Tongue (tissue), 2 donors: ENCODE measurements around the gene UNKL. TPM values are rescaled to one million over a fixed set of nuclear protein-coding genes. Genes with fewer than 3 reads are reported as not detected.
A peak's percentile ranks its signal among the peaks of the same experiment; 100 is the strongest.
"Not testable (repeated sequence)": the region's sequence is repeated elsewhere in the genome, so short reads cannot be mapped to it uniquely, and the experiment has no call there.

Experiments used
- DNase-seq: peaks from one replicate; pipeline ENCODE4 v3.0.0-alpha.2; 2015
- total RNA-seq: library from RNA; depleted of rRNA; stranded (reverse); fragments of >200 nt; gene quantifications from one replicate; pipeline ENCODE4 v1.2.3, GENCODE V29; 2014

The UNKL gene
- total RNA-seq, 1 donor from 2014 or later: 11.5 TPM

- DNase-seq: no peak
These were observed 31.2 kb upstream of the UNKL start for GRCh38 chr16:1445518-1446203.

DNA sequence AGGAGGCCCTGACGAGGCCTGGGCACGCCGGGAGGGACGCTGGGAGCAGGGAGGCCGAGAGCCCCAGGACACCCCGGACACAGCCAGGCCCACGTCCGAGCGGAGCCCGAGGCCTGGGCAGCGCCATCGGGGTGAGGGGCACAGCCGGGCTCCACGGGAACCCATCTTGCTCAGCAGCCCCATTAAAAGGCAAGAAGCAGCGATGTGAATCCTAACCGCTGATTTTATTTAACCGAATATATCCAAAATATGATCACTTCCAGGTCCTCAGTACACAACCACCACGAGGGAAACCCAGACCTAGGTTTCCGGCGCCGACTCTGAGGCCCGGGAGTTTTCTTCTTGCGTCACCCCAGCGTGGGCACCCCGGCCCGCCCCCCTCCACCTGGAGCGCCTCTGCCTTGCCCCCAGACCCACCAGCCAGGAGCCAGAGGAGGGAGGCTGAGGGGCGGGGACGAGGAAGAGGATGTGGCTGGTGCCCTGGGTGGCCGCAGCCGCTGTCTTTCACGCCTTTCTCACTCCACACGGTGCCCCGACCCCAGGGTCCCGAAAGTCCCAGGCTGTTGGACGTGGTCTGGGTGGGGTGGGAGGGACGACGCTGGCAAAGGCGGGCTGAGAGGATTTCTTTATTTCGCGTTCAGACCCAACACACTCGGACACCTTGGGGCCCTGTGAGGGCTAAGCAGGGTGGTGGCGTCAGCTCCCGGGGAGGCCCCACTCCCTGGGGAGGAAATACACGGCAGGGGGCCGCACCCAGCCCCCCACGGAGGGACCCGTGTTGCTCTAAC, 30.4 kb upstream of the UNKL start:
- no peak for DNase-seq

DNA sequence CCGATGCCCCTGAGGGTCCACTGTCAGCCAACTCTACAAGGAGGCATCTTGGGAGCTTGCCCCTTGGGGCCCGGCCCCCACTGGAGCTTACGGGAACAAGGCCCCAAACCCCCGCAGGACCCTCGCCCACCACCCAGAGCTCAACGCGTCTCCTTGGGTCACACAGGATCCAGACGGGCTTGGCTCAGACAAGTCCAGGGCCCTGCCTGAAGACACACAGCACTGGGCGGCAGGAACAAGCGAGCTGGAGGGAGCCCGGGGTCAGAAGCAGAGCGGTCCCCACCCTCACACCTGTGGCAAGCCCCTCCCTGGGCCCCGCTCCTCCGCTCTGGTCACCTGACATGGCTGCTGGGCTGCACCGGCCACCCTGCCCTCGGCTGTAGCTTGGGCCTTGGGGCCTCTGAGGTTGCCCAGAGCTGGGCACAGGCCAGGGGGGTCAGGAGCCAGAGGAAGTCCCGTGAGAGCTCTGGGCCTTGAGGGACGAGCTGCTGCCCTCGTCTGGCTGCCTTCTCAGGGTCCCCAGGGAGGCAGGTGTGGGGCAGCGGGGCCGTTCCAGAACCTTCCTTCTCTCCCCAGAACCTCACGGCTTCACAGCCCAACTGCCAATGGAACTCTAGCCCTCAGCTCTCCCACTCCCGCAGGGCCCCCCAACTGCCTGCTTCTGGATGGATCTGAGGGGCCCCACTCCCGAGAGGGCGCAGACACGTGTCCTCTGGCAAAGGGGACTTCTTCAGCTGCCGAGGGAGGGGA, 29.7 kb upstream of the UNKL start, which contains the start of gene CCDC154:
TSS of gene CCDC154 (minus strand) at position 577 of the 750 bp plus-strand sequence. CDS start at position 343, 234 bp downstream.
- no peak for DNase-seq

GRCh38 chr16:1443403-1443973, 29.0 kb upstream of the UNKL start:
- DNase-seq: no peak

DNA sequence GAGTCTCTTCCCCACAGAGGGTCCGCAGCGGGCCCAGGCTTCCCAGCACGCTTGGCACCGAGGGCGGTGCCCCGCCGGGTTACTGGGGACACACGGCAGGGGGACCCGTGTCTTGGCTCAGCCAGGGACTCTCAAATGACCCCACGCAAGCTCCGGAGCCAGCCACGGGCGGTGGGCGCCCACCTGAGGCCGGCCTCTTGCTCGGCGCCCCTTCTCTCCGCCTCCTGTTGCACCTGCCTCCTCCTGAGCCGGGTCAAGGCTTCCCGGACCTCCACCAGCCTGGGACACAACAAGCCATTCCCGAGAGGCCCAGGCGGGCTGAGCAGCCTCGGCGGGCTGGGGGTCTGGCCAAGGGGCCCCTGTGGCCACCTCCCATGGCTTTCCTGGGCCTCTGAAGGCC, 28.2 kb upstream of the UNKL start:
- no peak for DNase-seq

GRCh38 chr16:1441391-1441829, 26.9 kb upstream of the UNKL start:
- DNase-seq: peak; percentile 32

DNA sequence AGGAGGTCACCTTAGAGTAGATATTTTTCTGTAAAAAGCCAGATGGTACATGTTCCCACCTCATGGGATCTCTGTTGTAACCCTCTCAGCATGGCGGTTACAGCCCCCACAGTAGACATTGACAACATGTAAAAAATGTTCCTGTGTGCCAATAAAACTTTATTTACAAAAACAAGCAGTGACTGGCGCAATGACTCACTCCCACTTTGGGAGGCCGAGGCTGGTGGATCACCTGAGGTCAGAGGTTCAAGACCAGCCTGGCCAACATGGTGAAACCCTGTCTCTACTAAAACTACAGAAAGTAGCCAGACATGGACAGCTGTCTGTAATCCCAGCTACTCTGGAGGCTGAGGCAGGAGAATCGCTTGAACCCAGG, 25.2 kb upstream of the UNKL start:
- DNase-seq: not testable (repeated sequence)

GRCh38 chr16:1439058-1439698, 24.7 kb upstream of the UNKL start:
- no peak for DNase-seq

- no peak for DNase-seq
These were observed 23.9 kb upstream of the UNKL start for GRCh38 chr16:1438229-1439057.

DNA sequence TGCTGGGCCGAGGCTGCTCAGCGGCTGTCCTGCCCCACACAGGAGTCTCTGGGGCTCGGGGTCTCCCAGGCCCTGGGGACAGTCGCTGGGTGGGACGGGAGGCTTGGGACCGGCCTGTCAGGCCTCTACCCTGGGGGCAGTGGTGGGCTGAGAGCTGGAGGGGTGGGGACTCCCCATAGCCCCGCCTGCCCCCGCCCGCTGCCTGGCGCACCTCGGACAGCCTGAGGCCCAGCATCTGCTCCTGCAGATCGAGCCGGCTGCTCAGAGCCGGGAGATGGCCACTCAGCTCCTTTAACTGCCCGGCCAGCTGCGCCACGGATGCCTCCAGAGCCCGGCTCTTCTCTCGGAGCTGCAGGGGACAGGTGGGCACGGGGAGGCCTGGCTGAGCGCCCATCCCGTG, 23.1 kb upstream of the UNKL start:
- DNase-seq: no peak

- DNase-seq: no peak
These were observed 22.3 kb upstream of the UNKL start for GRCh38 chr16:1436731-1437355.

DNA sequence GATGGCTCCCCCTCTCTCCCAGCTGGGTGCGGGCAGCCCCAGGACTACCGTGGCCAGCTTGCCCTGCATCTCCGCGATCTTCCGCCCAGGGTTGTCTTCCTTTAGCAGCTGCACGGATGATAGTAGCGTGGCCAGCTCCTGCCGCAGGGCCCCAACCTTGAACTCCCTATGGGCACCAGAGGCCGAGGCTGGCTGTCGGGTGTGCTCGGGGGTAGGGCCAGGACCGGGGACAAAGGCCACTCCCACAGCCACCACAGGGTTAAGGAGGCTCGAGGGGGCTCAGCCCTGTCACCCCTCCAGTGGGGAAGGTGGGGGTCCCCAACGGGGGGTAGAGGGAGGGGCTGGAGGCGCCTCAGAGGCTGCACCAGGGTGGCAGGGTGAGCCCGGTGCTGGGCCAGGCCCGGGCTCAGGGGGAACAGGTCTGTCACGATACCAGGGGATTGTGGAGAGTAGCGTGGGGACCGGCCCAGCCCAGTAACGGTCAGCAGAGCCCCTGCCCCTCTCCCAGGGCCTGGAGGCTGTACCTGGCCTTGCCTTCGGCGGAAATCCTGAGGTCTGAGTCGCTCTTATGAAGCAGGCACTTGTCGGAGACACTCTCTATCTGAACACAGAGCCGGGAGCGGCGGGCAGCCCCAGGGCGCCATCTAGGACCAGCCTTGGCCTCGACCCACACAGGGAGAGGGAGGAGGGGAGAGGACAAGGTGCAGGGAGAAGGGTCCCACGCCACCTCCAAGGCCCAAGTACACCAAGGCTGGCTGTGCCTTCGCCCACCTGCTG, 21.6 kb upstream of the UNKL start:
- no peak for DNase-seq

DNA sequence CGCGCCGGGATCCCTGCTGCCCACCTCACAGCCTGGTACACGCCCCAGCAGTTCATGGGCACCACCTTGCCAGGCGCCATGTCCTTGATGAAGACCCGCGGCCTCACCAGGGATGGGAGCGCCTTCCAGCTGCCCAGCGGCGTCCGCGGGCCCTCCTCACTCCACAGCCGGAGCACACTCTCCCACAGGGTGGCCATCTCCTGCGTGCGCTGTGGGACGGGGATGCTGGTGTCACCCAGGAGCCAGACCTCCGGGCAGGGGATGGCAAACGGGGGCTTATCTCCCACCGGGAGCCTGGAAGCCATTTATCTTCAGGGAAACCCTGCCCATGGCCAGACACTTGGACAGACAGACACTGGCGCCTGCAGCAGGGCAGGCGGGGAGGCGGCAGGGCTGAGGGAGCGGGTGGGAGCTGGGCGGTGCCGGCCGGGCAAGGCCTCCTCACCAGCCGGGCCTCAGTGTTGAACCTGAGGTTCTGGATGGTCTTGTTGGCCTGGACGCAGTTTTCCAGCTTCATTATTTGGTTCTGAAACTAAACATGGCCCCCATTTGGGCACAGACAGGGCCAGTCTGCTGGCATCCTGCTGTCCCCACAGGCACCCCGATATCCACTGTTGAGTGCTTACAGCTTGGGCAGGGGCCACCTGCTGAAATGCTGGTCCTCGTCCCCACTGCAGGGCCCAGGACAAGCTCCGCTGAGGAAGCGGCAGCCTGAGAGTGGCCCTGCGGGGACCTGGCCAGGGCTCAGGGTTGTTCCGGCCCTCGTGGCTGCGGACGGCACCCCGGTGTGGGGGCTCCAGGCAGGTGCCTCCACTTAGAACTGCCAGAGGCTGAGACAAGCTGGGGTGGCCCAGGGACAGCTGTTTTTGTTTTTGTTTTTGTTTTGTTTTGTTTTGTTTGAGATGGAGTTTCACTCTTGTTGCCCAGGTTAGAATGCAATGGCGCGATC, 20.4 kb upstream of the UNKL start:
- no peak for DNase-seq

DNA sequence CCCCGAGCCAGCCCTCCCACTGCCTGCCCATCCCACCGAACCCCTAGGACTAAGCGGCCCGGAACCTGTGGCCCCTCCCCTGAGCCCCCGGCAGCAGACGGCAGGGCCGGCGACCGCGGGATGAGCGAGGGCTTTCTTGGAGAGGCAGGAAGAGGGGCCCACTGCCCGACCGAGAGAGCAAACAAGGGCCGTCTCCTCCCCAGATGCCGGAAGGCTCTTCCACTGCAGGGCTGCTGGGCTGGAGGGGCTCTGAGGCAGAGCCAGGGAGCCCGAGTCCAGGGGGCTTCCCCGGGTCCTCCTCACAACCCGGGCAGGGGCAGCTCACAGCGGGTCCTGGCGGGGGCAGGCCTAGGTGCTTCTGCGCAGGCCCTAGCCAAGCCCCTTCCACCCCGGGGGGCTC, 19.3 kb upstream of the UNKL start:
- no peak for DNase-seq

DNA sequence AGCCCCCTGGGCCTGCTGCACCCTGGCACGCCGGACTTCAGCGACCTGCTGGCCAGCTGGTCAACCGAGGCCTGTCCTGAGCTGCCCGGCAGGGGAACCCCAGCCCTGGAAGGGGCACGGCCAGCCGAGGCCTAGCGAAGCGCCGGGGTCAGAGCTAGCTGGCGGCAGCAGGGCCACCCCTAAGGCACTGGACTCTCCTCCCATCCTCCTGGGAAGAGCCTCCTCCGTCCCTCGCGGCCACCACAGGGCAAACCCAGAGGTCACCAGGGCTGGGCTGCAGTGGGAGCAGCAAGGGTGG, 18.7 kb upstream of the UNKL start:
- DNase-seq: no peak

- DNase-seq: no peak
These were observed 18.1 kb upstream of the UNKL start for GRCh38 chr16:1432388-1433262.

- no peak for DNase-seq
These were observed 17.2 kb upstream of the UNKL start for GRCh38 chr16:1431497-1432270.
